RWPE2 (cell line): ENCODE results near the gene CSNK1G1.
"Not testable (repeated sequence)": the region's sequence is repeated elsewhere in the genome, so short reads cannot be mapped to it uniquely, and the experiment has no call there.

Experiments
- ATAC-seq: fragments of 200-7000 bp; cut with Tn5 transposase; 3 replicates; pipeline ENCODE4 v1.9.1; 2021; ENCODE audit warnings: low read depth
- DNase-seq: peaks from one replicate; pipeline ENCODE4 v3.0.0-alpha.2; 2020; ENCODE audit warnings: low spot score
- H3K27ac ChIP-seq: fragments of 450-650 bp; 2 replicates; pipeline ENCODE4 v1.5.1; 2017; ENCODE audit warnings: mild to moderate bottlenecking; ENCODE audit not compliant: poor library complexity, severe bottlenecking
- H3K27me3 ChIP-seq: fragments of 250-450 bp; sonication (Bioruptor Pico); 2 replicates; pipeline ENCODE4 v1.5.1; 2021; ENCODE audit warnings: mild to moderate bottlenecking, moderate library complexity; ENCODE audit not compliant: insufficient read depth, poor library complexity, severe bottlenecking
- H3K36me3 ChIP-seq: fragments of 250-450 bp; sonication (Bioruptor Pico); 2 replicates; pipeline ENCODE4 v1.5.1; 2020; ENCODE audit warnings: low read depth, mild to moderate bottlenecking, moderate library complexity
- H3K4me1 ChIP-seq: fragments of 250-450 bp; sonication (Bioruptor Pico); 2 replicates; pipeline ENCODE4 v1.5.1; 2021; ENCODE audit warnings: mild to moderate bottlenecking, moderate library complexity; ENCODE audit not compliant: insufficient read depth, poor library complexity, severe bottlenecking
- H3K4me3 ChIP-seq: fragments of 250-450 bp; sonication (Bioruptor Pico); 2 replicates; pipeline ENCODE4 v1.5.1; 2021; ENCODE audit warnings: mild to moderate bottlenecking, moderate library complexity; ENCODE audit not compliant: severe bottlenecking
- H3K9me3 ChIP-seq: fragments of 250-450 bp; sonication (Bioruptor Pico); 2 replicates; pipeline ENCODE4 v1.5.1; 2021; ENCODE audit warnings: mild to moderate bottlenecking, moderate library complexity; ENCODE audit not compliant: severe bottlenecking
- CTCF ChIP-seq: fragments of 450-650 bp; IDR thresholded peaks from one replicate; pipeline ENCODE4 v1.5.1; 2017; ENCODE audit warnings: mild to moderate bottlenecking, moderate library complexity; ENCODE audit not compliant: poor library complexity, severe bottlenecking

The CSNK1G1 gene

GRCh38 chr15:64355944-64356709, at the start of gene CSNK1G1:
TSS of gene CSNK1G1 (minus strand) at chr15:64356173. CDS start at chr15:64300499, 55,674 bp downstream.
- H3K9me3 ChIP-seq: no peaks in the 10 kb centered on the region
- no peaks in the 10 kb centered on the region for H3K27me3 ChIP-seq
- H3K4me1 ChIP-seq: peaks cover 7% of the 10 kb centered on the region
- DNase-seq: peak; percentile 98
- H3K27ac ChIP-seq: peak within 1 kb of the TSS; percentile 72
- peak; percentile 95 for ATAC-seq
- H3K36me3 ChIP-seq: peaks cover 27% of the 10 kb centered on the region
- TF ChIP-seq CTCF: peak; percentile 90
- H3K4me3 ChIP-seq: peak within 1 kb of the TSS; percentile 70

- Histone ChIP-seq H3K9me3 (no peaks in the 10 kb centered on the region), H3K36me3 (peaks cover 92% of the 10 kb centered on the region), H3K4me1 (no peaks in the 10 kb centered on the region), H3K27me3 (no peaks in the 10 kb centered on the region), H3K27ac (no peak overlapping the region), H3K4me3 (no peak overlapping the region)
- DNase-seq (no peak), ATAC-seq (no peak)
- TF ChIP-seq CTCF: no peak
These were observed 44.6 kb upstream of the CSNK1G1 start for GRCh38 chr15:64400583-64400982.

GRCh38 chr15:64398575-64398974, 42.6 kb upstream of the CSNK1G1 start:
- ATAC-seq (no peak; the same call in 2 of the 3 replicates), DNase-seq (no peak)
- peaks cover 7% of the 10 kb centered on the region for H3K4me1 ChIP-seq
- H3K4me3 ChIP-seq: no peak overlapping the region
- H3K36me3 ChIP-seq: peaks cover 94% of the 10 kb centered on the region
- no peak overlapping the region for H3K27ac ChIP-seq
- TF ChIP-seq CTCF: no peak
- H3K9me3 ChIP-seq: no peaks in the 10 kb centered on the region
- H3K27me3 ChIP-seq: no peaks in the 10 kb centered on the region

GRCh38 chr15:64396789-64397188, 40.8 kb upstream of the CSNK1G1 start:
- peaks cover 84% of the 10 kb centered on the region for H3K36me3 ChIP-seq
- no peaks in the 10 kb centered on the region for H3K27me3 ChIP-seq
- no peaks in the 10 kb centered on the region for H3K9me3 ChIP-seq
- H3K27ac ChIP-seq: no peak overlapping the region
- H3K4me1 ChIP-seq: peaks cover 7% of the 10 kb centered on the region
- ATAC-seq: no peak
- TF ChIP-seq CTCF: no peak
- no peak for DNase-seq
- no peak overlapping the region for H3K4me3 ChIP-seq

- not testable (repeated sequence) for H3K4me3 ChIP-seq, H3K27ac ChIP-seq, DNase-seq, H3K27me3 ChIP-seq, ATAC-seq, H3K9me3 ChIP-seq
- H3K36me3 ChIP-seq: peaks cover 49% of the 10 kb centered on the region
- peaks cover 14% of the 10 kb centered on the region for H3K4me1 ChIP-seq
These were observed 36.5 kb upstream of the CSNK1G1 start for GRCh38 chr15:64392471-64392870.
